PC-9 (cell line): ENCODE results near the gene ABCD3.

Experiments used
- CTCF ChIP-seq: fragments of 200-600 bp; sonication (generic); conservative IDR thresholded peaks from 2 replicates; pipeline ENCODE4 v1.6.1; 2017; ENCODE audit warnings: mixed run types, antibody characterized with exemption, mild to moderate bottlenecking, moderate library complexity
- EZH2 ChIP-seq: fragments of 200-600 bp; sonication (generic); IDR thresholded peaks from 2 replicates; pipeline ENCODE4 v1.8.0; 2017; ENCODE audit warnings: antibody characterized with exemption, low read depth

GRCh38 chr1:94417728-94417977 lies 536 bp upstream of the ABCD3 start:
- TF ChIP-seq CTCF (no peak), EZH2 (no peak)
